ENCODE results near the gene SLC1A5. TPM values are rescaled to one million over a fixed set of nuclear protein-coding genes. Genes with fewer than 3 reads are reported as not detected.
A peak's percentile ranks its signal among the peaks of the same experiment; 100 is the strongest.

SLC1A5 gene
- total RNA-seq, 4 donors from 2014 or later, result 13.8 to 78.0 (median 32.4) TPM

DNA sequence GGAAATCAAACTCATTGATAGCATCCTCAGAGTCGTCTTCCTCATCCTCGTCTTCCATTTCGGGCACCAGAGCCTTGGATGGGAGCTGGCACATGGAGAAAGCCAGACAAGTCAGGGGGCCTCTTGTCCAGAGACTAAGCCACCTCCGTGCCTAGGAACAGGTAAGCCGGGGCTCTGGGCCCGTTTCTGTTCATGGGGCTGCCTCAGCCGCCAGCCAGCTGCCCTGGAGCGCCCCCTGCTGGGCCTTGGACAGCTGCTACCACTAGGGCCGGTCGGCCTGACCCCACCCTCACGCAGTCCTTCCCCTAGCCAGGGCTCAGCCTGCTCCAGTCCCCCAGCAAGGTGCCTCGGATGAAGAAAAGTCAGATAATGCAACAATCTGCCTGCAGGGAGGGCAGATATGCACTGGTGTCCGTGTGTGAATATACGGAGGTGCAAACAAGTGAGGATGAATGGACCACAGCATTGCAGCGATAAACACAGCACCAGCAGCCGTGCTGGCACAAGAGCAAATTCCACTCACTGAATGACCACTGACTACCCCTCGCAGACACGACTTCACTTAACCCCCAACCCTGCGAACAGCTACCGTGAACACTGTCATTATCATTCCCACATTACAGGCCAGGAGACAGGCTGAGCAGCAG, 59.6 kb downstream of the SLC1A5 start:
- DNase-seq, result peak; percentile 75
- no peaks in the 10 kb centered on the region for H3K27me3 ChIP-seq
- no peak overlapping the region for H3K4me3 ChIP-seq
- H3K27ac ChIP-seq, result peak overlapping the region; percentile 52 to 69
- no peaks in the 10 kb centered on the region for H3K4me1 ChIP-seq
- no peaks in the 10 kb centered on the region for H3K36me3 ChIP-seq
- intact Hi-C loops (cut with DNase I; ENCODE audit: low total_unique reads), result no loop called here
- no peak for TF ChIP-seq POLR2A (IDR thresholded peaks at IDR 0.05)
- peak; percentile 88 to 97 (median 90) for TF ChIP-seq CTCF (IDR thresholded peaks at IDR 0.05)
- no peaks in the 10 kb centered on the region for H3K9me3 ChIP-seq

DNA sequence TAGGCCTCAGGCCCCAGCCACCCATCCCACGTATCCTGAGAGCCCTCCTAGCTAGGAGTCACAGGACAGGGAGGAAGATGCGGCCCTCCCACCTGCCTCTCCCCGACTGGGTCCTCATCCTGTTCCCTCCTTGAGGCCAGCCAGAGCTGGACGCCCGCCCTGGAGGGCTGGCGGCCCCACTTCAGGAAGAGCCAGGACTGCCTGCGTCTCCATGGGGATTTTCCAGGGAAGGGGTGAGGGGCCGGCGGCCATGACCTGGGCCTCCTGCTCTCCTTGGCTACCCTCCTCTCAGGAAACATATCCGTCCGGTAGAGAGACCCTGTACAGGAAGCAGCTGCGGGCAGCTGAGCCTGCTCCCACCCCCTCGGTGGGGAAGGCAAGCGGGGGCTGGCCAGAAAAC, 60.2 kb downstream of the SLC1A5 start:
- Histone ChIP-seq H3K4me3 (no peak overlapping the region), H3K9me3 (no peaks in the 10 kb centered on the region), H3K27me3 (no peaks in the 10 kb centered on the region), H3K36me3 (no peaks in the 10 kb centered on the region), H3K27ac (peak overlapping the region; percentile 52 to 69), H3K4me1 (no peaks in the 10 kb centered on the region)
- intact Hi-C loops (cut with DNase I; ENCODE audit: low total_unique reads), result no loop called here
- TF ChIP-seq CTCF (IDR thresholded peaks at IDR 0.05), result no peak
- TF ChIP-seq POLR2A (IDR thresholded peaks at IDR 0.05), result no peak
- peak in 1 of 2 donors; percentile 52 for DNase-seq

DNA sequence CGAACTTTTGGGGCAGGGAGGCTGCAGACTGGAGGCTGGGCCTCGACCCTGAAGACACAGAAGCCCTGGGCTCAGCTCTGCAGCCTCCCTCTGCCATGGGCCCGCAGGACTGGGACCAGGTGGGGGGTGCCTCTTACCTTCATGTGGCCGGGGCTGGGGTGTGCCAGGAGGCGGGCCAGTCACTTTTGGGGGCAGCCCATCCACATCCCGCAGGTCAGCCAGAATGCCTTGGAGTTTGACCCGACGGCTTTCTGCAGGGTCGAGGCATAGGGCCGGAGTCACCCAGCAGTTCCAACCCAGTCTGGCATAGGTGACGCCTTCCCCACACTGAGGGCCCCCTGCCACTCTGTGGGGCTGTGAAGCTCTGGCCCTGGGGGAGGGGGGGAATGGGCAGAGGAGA, 60.6 kb downstream of the SLC1A5 start:
- Histone ChIP-seq H3K4me1 (no peaks in the 10 kb centered on the region), H3K4me3 (no peak overlapping the region), H3K27me3 (no peaks in the 10 kb centered on the region), H3K36me3 (no peaks in the 10 kb centered on the region), H3K9me3 (no peaks in the 10 kb centered on the region), H3K27ac (peak overlapping the region; percentile 52 to 69)
- TF ChIP-seq CTCF (IDR thresholded peaks at IDR 0.05) (no peak), POLR2A (IDR thresholded peaks at IDR 0.05) (no peak)
- no peak for DNase-seq
- intact Hi-C loops (cut with DNase I; ENCODE audit: low total_unique reads), result no loop called here

- intact Hi-C loops (cut with DNase I; ENCODE audit: low total_unique reads), result no loop called here
- Histone ChIP-seq H3K4me3 (no peak overlapping the region), H3K27me3 (no peaks in the 10 kb centered on the region), H3K27ac (peak overlapping the region; percentile 52 to 69), H3K4me1 (no peaks in the 10 kb centered on the region), H3K9me3 (no peaks in the 10 kb centered on the region), H3K36me3 (no peaks in the 10 kb centered on the region)
- TF ChIP-seq CTCF (IDR thresholded peaks at IDR 0.05), result no peak
- no peak for TF ChIP-seq POLR2A (IDR thresholded peaks at IDR 0.05)
- DNase-seq, result no peak
These were observed 61.4 kb downstream of the SLC1A5 start for GRCh38 chr19:46726971-46727501.

GRCh38 chr19:46726551-46726950, 61.8 kb downstream of the SLC1A5 start:
- H3K27ac ChIP-seq, result peak overlapping the region in 1 of 2 donors; percentile 69

More at GRCh38 chr19:46726551-46726950, 61.8 kb downstream of the SLC1A5 start:
- no peak overlapping the region for H3K4me3 ChIP-seq
- intact Hi-C loops (cut with DNase I; ENCODE audit: low total_unique reads), result no loop called here
- H3K4me1 ChIP-seq, result no peaks in the 10 kb centered on the region
- no peaks in the 10 kb centered on the region for H3K9me3 ChIP-seq
- no peak for DNase-seq
- H3K27me3 ChIP-seq, result no peaks in the 10 kb centered on the region
- no peaks in the 10 kb centered on the region for H3K36me3 ChIP-seq
- no peak for TF ChIP-seq CTCF (IDR thresholded peaks at IDR 0.05)
- no peak for TF ChIP-seq POLR2A (IDR thresholded peaks at IDR 0.05)

Measured in uterus (tissue), 4 donors.